ENCODE data around the gene ACTL7B. TPM values are rescaled to one million over a fixed set of nuclear protein-coding genes. Genes with fewer than 3 reads are reported as not detected.

The ACTL7B gene
- total and polyA plus RNA-seq, 7 experiments from 2014 or later, result 0.10 to 0.29 TPM; not detected in 5

DNA sequence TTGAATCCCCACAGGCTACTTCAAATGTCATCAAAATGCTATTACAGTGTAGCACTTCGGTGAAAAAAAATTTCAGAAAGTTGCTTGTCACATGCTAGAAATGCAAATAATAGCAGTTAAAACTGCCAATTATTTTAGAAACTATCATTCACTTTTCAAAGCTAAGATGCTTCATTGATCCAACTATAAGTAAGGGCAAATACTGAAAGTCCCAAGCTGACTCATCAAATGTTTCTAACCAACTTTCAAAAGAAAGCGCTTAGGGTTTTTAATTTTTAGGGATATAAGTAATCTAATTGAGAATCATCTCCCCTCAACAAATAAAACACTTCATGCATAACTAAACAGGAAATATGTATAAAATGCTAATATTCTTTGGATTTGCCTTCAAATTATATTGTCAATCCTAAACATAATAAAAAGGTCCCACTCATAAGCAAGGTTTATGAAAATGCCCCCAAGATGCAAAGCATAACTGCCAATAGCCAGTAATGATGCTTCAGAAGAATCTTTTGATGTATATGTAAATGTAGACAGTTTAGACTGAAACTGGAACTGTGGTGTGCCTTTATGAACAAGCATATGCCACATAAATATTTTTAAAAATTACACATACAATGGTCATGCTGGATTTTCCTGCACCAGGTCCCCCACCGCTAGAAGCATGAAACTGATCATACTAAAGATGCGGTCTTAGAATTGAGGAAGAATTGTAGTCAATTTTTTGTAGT lies 18.4 kb upstream of the ACTL7B start:
- ChIA-PET POLR2A (no interaction called here), CTCF (no interaction called here)
- H3K27ac Mint-ChIP-seq, result no peak overlapping the region
- no peaks in the 10 kb centered on the region for H3K4me1 Mint-ChIP-seq
- H3K36me3 Mint-ChIP-seq, result peaks cover 17 to 89% (median 68%) of the 10 kb centered on the region in 5 donors
- H3K9me3 Mint-ChIP-seq, result peaks cover 0 to 5% (median 0%) of the 10 kb centered on the region in 11 donors
- peaks cover 7 to 86% (median 12%) of the 10 kb centered on the region in 3 experiments for H3K36me3 ChIP-seq (ENCODE audit: control insufficient read depth in 2 of 3, insufficient read depth in 3 of 3, low read length in 3 of 3)
- no peaks in the 10 kb centered on the region for H3K27me3 Mint-ChIP-seq
- ATAC-seq, result no peak
- H3K27ac ChIP-seq (ENCODE audit: low read depth, low read length), result no peak overlapping the region
- H3K27me3 ChIP-seq (ENCODE audit: control insufficient read depth in 2 of 2, insufficient read depth in 2 of 2, low read length in 2 of 2), result no peaks in the 10 kb centered on the region
- no peaks in the 10 kb centered on the region for H3K9me3 ChIP-seq (ENCODE audit: control insufficient read depth in 2 of 3, low read length in 3 of 3)
- DNase-seq, result no peak
- no peaks in the 10 kb centered on the region for H3K4me1 ChIP-seq (ENCODE audit: control insufficient read depth in 2 of 2, insufficient read depth in 2 of 2, low read length in 2 of 2)
- intact Hi-C loops (cut with micrococcal nuclease), result no loop called here
- H3K4me3 ChIP-seq (ENCODE audit: low read length), result no peak overlapping the region
- no peak overlapping the region for H3K4me3 Mint-ChIP-seq

DNA sequence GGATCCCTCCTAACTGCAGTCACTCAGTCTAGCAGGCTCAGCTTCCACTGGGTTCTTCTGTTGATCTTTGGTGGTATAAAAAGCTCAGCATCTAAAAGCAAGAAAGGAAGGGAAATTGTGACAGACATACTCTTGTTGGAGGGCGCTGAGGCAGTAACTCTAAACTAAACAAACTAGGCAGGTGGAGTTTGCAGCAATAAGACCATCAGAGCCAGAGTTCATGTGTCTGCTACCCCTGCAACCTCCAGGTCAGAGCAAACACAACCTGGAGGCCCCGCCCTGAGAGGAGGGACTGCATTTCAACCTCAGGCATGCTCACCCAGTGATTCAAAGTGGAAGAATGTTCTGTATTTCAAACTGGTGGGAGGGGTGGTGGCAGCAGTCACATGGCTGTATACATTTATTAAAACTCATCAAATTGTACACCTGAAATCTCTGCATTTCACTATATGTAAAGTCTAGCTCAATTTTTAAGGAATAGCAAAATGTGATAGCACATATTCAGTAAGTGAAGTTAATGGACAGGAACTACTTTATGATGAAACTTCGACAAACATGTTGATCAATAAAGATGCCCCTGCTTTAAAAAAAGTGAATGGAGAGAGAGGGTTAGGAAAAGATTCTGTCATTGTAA lies 13.4 kb upstream of the ACTL7B start:
- peaks cover 22 to 67% (median 50%) of the 10 kb centered on the region in 5 donors for H3K36me3 Mint-ChIP-seq
- intact Hi-C loops (cut with micrococcal nuclease), result no loop called here
- peaks cover 0 to 5% (median 0%) of the 10 kb centered on the region in 11 donors for H3K9me3 Mint-ChIP-seq
- no peak for DNase-seq
- H3K4me3 ChIP-seq (ENCODE audit: low read length), result no peak overlapping the region
- H3K27me3 Mint-ChIP-seq, result no peaks in the 10 kb centered on the region
- H3K4me1 Mint-ChIP-seq, result no peaks in the 10 kb centered on the region
- ATAC-seq, result no peak
- H3K27ac ChIP-seq (ENCODE audit: low read depth, low read length), result no peak overlapping the region
- H3K4me1 ChIP-seq (ENCODE audit: control insufficient read depth in 2 of 2, insufficient read depth in 2 of 2, low read length in 2 of 2), result no peaks in the 10 kb centered on the region
- no peaks in the 10 kb centered on the region for H3K27me3 ChIP-seq (ENCODE audit: control insufficient read depth in 2 of 2, insufficient read depth in 2 of 2, low read length in 2 of 2)
- H3K27ac Mint-ChIP-seq, result no peak overlapping the region
- ChIA-PET POLR2A (interaction anchor here (0.6 kb wide), 1 partner anchor 280 kb away, joined by 4 read pairs; no protein-coding TSS in a partner anchor), CTCF (no interaction called here)
- H3K4me3 Mint-ChIP-seq, result no peak overlapping the region
- peaks cover 1 to 47% (median 6%) of the 10 kb centered on the region in 3 experiments for H3K36me3 ChIP-seq (ENCODE audit: control insufficient read depth in 2 of 3, insufficient read depth in 3 of 3, low read length in 3 of 3)
- no peaks in the 10 kb centered on the region for H3K9me3 ChIP-seq (ENCODE audit: control insufficient read depth in 2 of 3, low read length in 3 of 3)

DNA sequence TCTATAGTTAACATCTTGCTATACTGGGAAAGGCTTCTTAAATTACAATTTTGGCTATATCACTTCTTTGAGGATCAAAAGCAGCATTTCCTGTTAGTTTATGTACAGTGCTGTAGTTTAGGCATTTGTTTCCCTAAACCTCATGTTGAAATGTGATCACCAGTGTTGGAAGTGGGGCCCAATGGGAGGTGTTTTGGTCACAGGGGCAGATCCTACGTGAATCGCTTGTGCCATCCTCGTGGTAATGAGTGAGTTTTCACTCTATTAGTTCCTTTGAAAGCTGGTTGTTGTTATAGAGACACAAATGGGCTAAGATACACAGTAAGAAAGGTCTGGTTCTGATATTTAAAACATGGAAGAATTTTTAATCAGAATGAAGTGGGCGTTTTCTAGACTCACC lies 12.0 kb upstream of the ACTL7B start:
- DNase-seq (no peak), ATAC-seq (no peak)
- Mint-ChIP-seq H3K27me3 (no peaks in the 10 kb centered on the region), H3K27ac (peak overlapping the region in 1 of 9 donors; percentile 19), H3K4me3 (no peak overlapping the region), H3K36me3 (peaks cover 22 to 54% (median 36%) of the 10 kb centered on the region in 5 donors), H3K4me1 (no peaks in the 10 kb centered on the region), H3K9me3 (peaks cover 0 to 5% (median 0%) of the 10 kb centered on the region in 11 donors)
- ChIA-PET CTCF (no interaction called here), POLR2A (no interaction called here)
- Histone ChIP-seq H3K27ac (ENCODE audit: low read depth, low read length) (no peak overlapping the region), H3K36me3 (ENCODE audit: control insufficient read depth in 2 of 3, insufficient read depth in 3 of 3, low read length in 3 of 3) (peaks cover 0 to 33% (median 0%) of the 10 kb centered on the region in 3 experiments), H3K9me3 (ENCODE audit: control insufficient read depth in 2 of 3, low read length in 3 of 3) (no peaks in the 10 kb centered on the region), H3K4me1 (ENCODE audit: control insufficient read depth in 2 of 2, insufficient read depth in 2 of 2, low read length in 2 of 2) (no peaks in the 10 kb centered on the region), H3K27me3 (ENCODE audit: control insufficient read depth in 2 of 2, insufficient read depth in 2 of 2, low read length in 2 of 2) (no peaks in the 10 kb centered on the region), H3K4me3 (ENCODE audit: low read length) (no peak overlapping the region)
- intact Hi-C loops (cut with micrococcal nuclease), result no loop called here

DNA sequence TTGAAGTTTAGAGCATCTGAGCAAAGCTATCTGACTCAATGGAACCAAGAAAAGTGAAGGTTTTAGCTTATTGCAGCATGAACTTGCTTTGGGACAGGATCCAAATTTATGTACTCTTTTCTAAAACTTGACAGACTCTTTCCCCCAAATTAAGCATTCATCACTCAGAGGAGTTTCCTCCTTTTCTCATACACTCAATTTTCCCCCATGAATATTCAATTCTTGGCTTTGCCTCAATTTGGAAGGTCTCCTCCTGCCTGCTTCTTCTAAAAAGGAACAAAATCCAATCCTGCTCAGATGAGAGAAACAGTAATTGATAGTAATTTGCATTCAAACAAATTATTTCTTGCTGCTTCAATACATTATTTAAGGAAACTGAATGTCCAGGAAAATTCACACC lies 11.3 kb upstream of the ACTL7B start:
- intact Hi-C loops (cut with micrococcal nuclease), result no loop called here
- Histone ChIP-seq H3K4me1 (ENCODE audit: control insufficient read depth in 2 of 2, insufficient read depth in 2 of 2, low read length in 2 of 2) (no peaks in the 10 kb centered on the region), H3K9me3 (ENCODE audit: control insufficient read depth in 2 of 3, low read length in 3 of 3) (no peaks in the 10 kb centered on the region), H3K27me3 (ENCODE audit: control insufficient read depth in 2 of 2, insufficient read depth in 2 of 2, low read length in 2 of 2) (no peaks in the 10 kb centered on the region), H3K27ac (ENCODE audit: low read depth, low read length) (no peak overlapping the region), H3K36me3 (ENCODE audit: control insufficient read depth in 2 of 3, insufficient read depth in 3 of 3, low read length in 3 of 3) (peaks cover 0 to 31% (median 0%) of the 10 kb centered on the region in 3 experiments), H3K4me3 (ENCODE audit: low read length) (no peak overlapping the region)
- no peak overlapping the region for H3K4me3 Mint-ChIP-seq
- peaks cover 21 to 48% (median 33%) of the 10 kb centered on the region in 5 donors for H3K36me3 Mint-ChIP-seq
- POLR2A ChIA-PET, result no interaction called here
- no peaks in the 10 kb centered on the region for H3K4me1 Mint-ChIP-seq
- H3K9me3 Mint-ChIP-seq, result peaks cover 0 to 5% (median 0%) of the 10 kb centered on the region in 11 donors
- CTCF ChIA-PET, result no interaction called here
- H3K27me3 Mint-ChIP-seq, result no peaks in the 10 kb centered on the region
- no peak for DNase-seq
- ATAC-seq, result no peak
- H3K27ac Mint-ChIP-seq, result peak overlapping the region in 2 of 9 donors; percentile 16 to 53

DNA sequence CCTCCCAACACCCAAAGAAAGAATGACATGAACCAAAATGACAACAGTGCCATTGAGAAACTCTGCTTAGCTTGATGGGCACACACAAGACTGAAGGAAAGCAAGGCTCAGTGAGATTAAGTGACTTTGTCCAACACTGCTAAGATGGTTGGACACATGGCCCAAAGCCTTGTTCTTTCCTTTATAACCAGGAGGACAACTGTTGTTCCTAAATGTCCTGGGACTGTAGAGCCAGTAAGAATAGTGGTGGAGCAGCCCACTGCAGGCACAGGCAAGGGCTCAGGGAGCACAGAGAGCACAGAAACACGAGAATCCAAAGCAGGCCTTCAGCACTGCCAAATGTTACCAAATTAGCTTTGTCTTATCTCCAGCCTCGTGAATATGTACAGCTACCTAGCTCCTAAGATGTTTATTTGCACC lies 10.2 kb upstream of the ACTL7B start:
- Histone ChIP-seq H3K4me1 (ENCODE audit: control insufficient read depth in 2 of 2, insufficient read depth in 2 of 2, low read length in 2 of 2) (no peaks in the 10 kb centered on the region), H3K27me3 (ENCODE audit: control insufficient read depth in 2 of 2, insufficient read depth in 2 of 2, low read length in 2 of 2) (no peaks in the 10 kb centered on the region), H3K36me3 (ENCODE audit: control insufficient read depth in 2 of 3, insufficient read depth in 3 of 3, low read length in 3 of 3) (peaks cover 0 to 20% (median 0%) of the 10 kb centered on the region in 3 experiments), H3K27ac (ENCODE audit: low read depth, low read length) (no peak overlapping the region), H3K4me3 (ENCODE audit: low read length) (no peak overlapping the region), H3K9me3 (ENCODE audit: control insufficient read depth in 2 of 3, low read length in 3 of 3) (no peaks in the 10 kb centered on the region)
- peaks cover 15 to 37% (median 22%) of the 10 kb centered on the region in 5 donors for H3K36me3 Mint-ChIP-seq
- ChIA-PET POLR2A (no interaction called here), CTCF (no interaction called here)
- intact Hi-C loops (cut with micrococcal nuclease), result no loop called here
- DNase-seq (no peak), ATAC-seq (no peak)
- no peak overlapping the region for H3K4me3 Mint-ChIP-seq
- H3K27me3 Mint-ChIP-seq, result no peaks in the 10 kb centered on the region
- H3K9me3 Mint-ChIP-seq, result peaks cover 0 to 2% (median 0%) of the 10 kb centered on the region in 11 donors
- H3K27ac Mint-ChIP-seq, result peak overlapping the region in 1 of 9 donors; percentile 3
- H3K4me1 Mint-ChIP-seq, result no peaks in the 10 kb centered on the region

DNA sequence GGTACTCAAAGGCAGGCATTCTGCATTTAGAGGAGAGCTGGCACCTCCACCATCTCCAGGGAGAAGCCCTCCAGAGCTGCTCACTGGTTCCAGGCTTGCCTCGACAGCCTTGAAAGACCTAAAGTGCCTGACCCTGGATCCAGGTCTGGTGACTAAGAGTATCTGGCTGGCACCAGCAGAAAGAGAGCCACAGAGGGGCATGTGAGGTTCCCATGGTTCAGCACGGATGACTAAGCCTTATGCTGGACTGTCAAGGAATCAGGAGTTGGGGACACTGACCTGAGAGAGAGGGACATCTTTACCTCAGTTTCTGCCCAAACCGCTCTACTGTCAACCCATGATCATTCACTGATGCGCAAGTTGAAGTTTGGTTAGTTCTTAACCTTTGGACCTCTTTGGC lies 9.3 kb upstream of the ACTL7B start:
- Histone ChIP-seq H3K4me1 (ENCODE audit: control insufficient read depth in 2 of 2, insufficient read depth in 2 of 2, low read length in 2 of 2) (no peaks in the 10 kb centered on the region), H3K4me3 (ENCODE audit: low read length) (no peak overlapping the region), H3K36me3 (ENCODE audit: control insufficient read depth in 2 of 3, insufficient read depth in 3 of 3, low read length in 3 of 3) (peaks cover 0 to 17% (median 0%) of the 10 kb centered on the region in 3 experiments), H3K27me3 (ENCODE audit: control insufficient read depth in 2 of 2, insufficient read depth in 2 of 2, low read length in 2 of 2) (no peaks in the 10 kb centered on the region), H3K9me3 (ENCODE audit: control insufficient read depth in 2 of 3, low read length in 3 of 3) (no peaks in the 10 kb centered on the region), H3K27ac (ENCODE audit: low read depth, low read length) (no peak overlapping the region)
- Mint-ChIP-seq H3K36me3 (peaks cover 13 to 27% (median 15%) of the 10 kb centered on the region in 5 donors), H3K4me3 (no peak overlapping the region), H3K27me3 (no peaks in the 10 kb centered on the region), H3K9me3 (peaks cover 0 to 2% (median 0%) of the 10 kb centered on the region in 11 donors), H3K27ac (no peak overlapping the region), H3K4me1 (no peaks in the 10 kb centered on the region)
- DNase-seq (no peak), ATAC-seq (no peak)
- ChIA-PET CTCF (no interaction called here), POLR2A (no interaction called here)
- intact Hi-C loops (cut with micrococcal nuclease), result no loop called here

Measured in naive thymus-derived CD4-positive, alpha-beta T cell (primary cell).